GM04504 (cell line): ENCODE results near the gene GALNT7.
"Not testable (repeated sequence)": the region's sequence is repeated elsewhere in the genome, so short reads cannot be mapped to it uniquely, and the experiment has no call there.

Source experiments
- DNase-seq: peaks from one replicate; pipeline ENCODE4 v3.0.0-alpha.2; 2012; ENCODE audit warnings: low read depth

Gene GALNT7

GRCh38 chr4:173167758-173168395 is 734 bp upstream of the GALNT7 start:
- DNase-seq: no peak

- no peak for DNase-seq
These were observed 492 bp downstream of the GALNT7 start for GRCh38 chr4:173169178-173169427.

- DNase-seq: peak; percentile 18
These were observed 994 bp downstream of the GALNT7 start for GRCh38 chr4:173169428-173170181.

- DNase-seq: no peak
These were observed 1.7 kb downstream of the GALNT7 start for GRCh38 chr4:173170182-173170778.

- DNase-seq: no peak
These were observed 2.5 kb downstream of the GALNT7 start for GRCh38 chr4:173171098-173171497.

GRCh38 chr4:173171987-173172386 is 3.4 kb downstream of the GALNT7 start:
- no peak for DNase-seq

GRCh38 chr4:173174184-173174583 is 5.6 kb downstream of the GALNT7 start:
- no peak for DNase-seq

- DNase-seq: no peak
These were observed 6.0 kb downstream of the GALNT7 start for GRCh38 chr4:173174594-173175012.

GRCh38 chr4:173176010-173176409 is 7.4 kb downstream of the GALNT7 start:
- DNase-seq: no peak

- no peak for DNase-seq
These were observed 8.6 kb downstream of the GALNT7 start for GRCh38 chr4:173177232-173177631.

GRCh38 chr4:173178144-173178543 is 9.5 kb downstream of the GALNT7 start:
- no peak for DNase-seq

- no peak for DNase-seq
These were observed 13.2 kb downstream of the GALNT7 start for GRCh38 chr4:173181848-173182247.

GRCh38 chr4:173182403-173182802 is 13.8 kb downstream of the GALNT7 start:
- DNase-seq: peak; percentile 33

GRCh38 chr4:173183659-173184247 is 15.1 kb downstream of the GALNT7 start:
- not testable (repeated sequence) for DNase-seq

GRCh38 chr4:173185847-173186510 is 17.4 kb downstream of the GALNT7 start:
- DNase-seq: no peak

- no peak for DNase-seq
These were observed 19.1 kb downstream of the GALNT7 start for GRCh38 chr4:173187732-173188131.

GRCh38 chr4:173188648-173189047 is 20.0 kb downstream of the GALNT7 start:
- DNase-seq: no peak

- DNase-seq: no peak
These were observed 20.6 kb downstream of the GALNT7 start for GRCh38 chr4:173189117-173189693.

GRCh38 chr4:173191623-173192041 is 23.0 kb downstream of the GALNT7 start:
- DNase-seq: no peak

- no peak for DNase-seq
These were observed 24.0 kb downstream of the GALNT7 start for GRCh38 chr4:173192375-173193162.

- DNase-seq: no peak
These were observed 25.5 kb downstream of the GALNT7 start for GRCh38 chr4:173194157-173194556.
